ENCODE results near the gene HTR3A.

HTR3A gene

GRCh38 chr11:114031246-114031966 is 56.5 kb downstream of the HTR3A start:
- TF ChIP-seq CTCF (IDR thresholded peaks at IDR 0.05; ENCODE audit: extremely low read depth, missing control alignments): no peak
- DNase-seq (ENCODE audit: low spot score): no peak

- DNase-seq (ENCODE audit: low spot score): no peak
- no peak for TF ChIP-seq CTCF (IDR thresholded peaks at IDR 0.05; ENCODE audit: extremely low read depth, missing control alignments)
These were observed 57.0 kb downstream of the HTR3A start for GRCh38 chr11:114031967-114032320.

- TF ChIP-seq CTCF (IDR thresholded peaks at IDR 0.05; ENCODE audit: extremely low read depth, missing control alignments): no peak
- DNase-seq (ENCODE audit: low spot score): no peak
These were observed 58.2 kb downstream of the HTR3A start for GRCh38 chr11:114033066-114033465.

GRCh38 chr11:114033572-114033971 is 58.7 kb downstream of the HTR3A start:
- TF ChIP-seq CTCF (IDR thresholded peaks at IDR 0.05; ENCODE audit: extremely low read depth, missing control alignments): no peak
- DNase-seq (ENCODE audit: low spot score): no peak

- no peak for TF ChIP-seq CTCF (IDR thresholded peaks at IDR 0.05; ENCODE audit: extremely low read depth, missing control alignments)
- DNase-seq (ENCODE audit: low spot score): no peak
These were observed 60.0 kb downstream of the HTR3A start for GRCh38 chr11:114034956-114035355.

- DNase-seq (ENCODE audit: low spot score): peak; percentile 43
- peak; percentile 10 for TF ChIP-seq CTCF (IDR thresholded peaks at IDR 0.05; ENCODE audit: extremely low read depth, missing control alignments)
These were observed 61.4 kb downstream of the HTR3A start for GRCh38 chr11:114036147-114036811.

GRCh38 chr11:114036958-114037357 is 62.0 kb downstream of the HTR3A start:
- DNase-seq (ENCODE audit: low spot score): no peak
- no peak for TF ChIP-seq CTCF (IDR thresholded peaks at IDR 0.05; ENCODE audit: extremely low read depth, missing control alignments)

Measured in GM20000 (cell line).